ENCODE data around the gene INTS15.
"Not testable (repeated sequence)": the region's sequence is repeated elsewhere in the genome, so short reads cannot be mapped to it uniquely, and the experiment has no call there.

INTS15 gene

GRCh38 chr7:6616854-6617643 is 27.2 kb downstream of the INTS15 start:
- no peak for DNase-seq (ENCODE audit: low read depth in 2 of 3, low spot score in 1 of 3)

- no peak for DNase-seq (ENCODE audit: low read depth in 2 of 3, low spot score in 1 of 3)
These were observed 28.8 kb downstream of the INTS15 start for GRCh38 chr7:6618621-6619020.

DNA sequence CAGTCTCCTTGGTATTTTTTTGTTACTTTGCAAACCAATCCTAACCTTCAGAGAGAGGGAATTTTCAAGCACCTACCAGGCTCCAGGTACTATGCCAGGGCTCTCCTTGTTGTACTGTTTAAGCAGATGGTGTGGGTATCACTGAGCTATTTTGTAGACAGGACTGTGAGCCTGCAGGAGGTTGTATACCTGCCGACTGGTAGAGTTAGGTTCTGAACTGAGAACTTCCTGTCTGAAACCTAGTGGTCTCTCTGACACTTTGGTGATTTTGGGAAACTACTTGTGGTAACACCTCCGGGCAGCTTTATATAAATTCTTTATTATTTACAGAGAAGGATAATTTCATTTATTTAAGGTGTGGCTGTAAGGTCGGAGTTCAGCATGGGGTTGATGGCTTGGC is 30.1 kb downstream of the INTS15 start:
- DNase-seq (ENCODE audit: low read depth in 2 of 3, low spot score in 1 of 3): no peak

DNA sequence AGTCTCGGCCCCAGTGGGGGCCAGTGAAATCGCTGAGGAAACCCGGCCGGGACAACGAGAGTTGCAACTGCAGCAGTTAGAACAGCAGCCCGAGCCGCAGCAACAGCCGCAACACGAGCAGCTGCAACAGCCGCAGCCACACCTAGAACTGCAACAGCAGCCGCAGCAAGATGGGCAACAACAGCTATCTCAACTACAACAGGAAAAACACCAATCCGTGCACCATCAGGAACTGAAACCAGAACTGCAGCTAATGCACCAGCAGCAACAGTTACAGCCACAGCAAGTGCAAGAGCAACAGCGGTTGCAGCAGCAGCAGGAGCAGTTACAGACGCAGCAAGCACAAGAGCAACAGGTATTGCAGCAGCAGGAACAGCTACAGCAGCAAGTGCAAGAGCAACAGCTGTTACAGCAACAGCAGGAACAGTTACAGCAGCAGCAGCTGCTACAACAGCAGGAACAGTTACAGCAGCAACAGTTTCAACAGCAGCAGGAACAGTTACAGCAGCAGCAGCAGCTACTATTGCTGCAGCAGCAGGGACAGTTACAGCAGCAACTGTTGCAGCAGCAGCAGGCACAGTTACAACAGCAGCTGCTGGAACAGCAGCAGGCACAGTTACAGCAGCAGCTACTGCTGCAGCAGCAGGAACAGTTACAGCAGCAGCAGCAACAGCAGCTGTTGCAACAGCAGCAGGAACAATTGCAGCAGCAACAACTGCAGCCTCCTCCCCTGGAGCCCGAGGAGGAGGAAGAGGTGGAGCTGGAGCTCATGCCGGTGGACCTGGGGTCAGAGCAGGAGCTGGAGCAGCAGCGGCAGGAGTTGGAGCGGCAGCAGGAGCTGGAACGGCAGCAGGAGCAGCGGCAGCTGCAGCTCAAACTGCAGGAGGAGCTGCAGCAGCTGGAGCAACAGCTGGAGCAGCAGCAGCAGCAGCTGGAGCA is 31.6 kb downstream of the INTS15 start:
- DNase-seq (ENCODE audit: low read depth in 2 of 3, low spot score in 1 of 3): no peak

DNA sequence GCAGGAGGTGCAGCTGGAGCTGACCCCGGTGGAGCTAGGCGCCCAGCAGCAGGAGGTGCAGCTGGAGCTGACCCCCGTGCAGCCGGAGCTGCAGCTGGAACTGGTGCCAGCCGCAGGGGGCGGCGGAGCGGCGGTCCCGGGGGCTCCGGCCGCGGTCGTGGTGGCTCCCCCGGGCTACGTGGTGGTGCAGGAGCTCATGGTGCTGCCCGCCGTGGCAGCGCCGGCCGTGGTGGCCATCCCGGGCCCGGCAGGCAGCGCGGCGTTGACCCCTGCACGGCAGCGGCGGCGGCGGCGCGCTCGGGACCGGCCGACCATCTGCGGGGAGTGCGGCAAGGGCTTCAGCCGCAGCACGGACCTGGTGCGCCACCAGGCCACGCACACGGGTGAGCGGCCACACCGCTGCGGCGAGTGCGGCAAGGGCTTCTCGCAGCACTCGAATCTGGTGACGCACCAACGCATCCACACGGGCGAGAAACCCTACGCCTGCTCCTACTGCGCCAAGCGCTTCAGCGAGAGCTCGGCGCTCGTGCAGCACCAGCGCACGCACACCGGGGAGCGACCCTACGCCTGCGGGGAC is 32.4 kb downstream of the INTS15 start:
- no peak for DNase-seq (ENCODE audit: low read depth in 2 of 3, low spot score in 1 of 3)

- DNase-seq (ENCODE audit: low read depth in 2 of 3, low spot score in 1 of 3): no peak
These were observed 33.9 kb downstream of the INTS15 start for GRCh38 chr7:6623589-6624245.

DNA sequence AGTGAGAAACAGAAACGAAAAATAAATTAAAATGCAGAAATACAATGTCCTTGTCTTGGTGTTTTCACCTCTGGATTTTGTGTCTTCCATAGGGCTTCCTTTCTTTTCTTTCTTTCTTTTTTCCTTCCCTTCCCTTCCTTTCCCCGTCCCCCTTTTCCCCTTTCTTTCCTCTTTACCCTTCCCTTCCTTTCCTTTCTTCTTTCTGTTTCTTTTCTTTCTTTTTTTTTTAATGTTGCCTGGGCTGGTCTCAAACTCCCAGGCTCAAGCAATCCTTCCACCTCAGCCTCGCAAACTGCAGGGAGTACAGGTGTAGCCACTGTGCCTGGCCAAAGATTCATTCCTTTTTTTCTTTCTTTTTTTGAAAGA is 34.4 kb downstream of the INTS15 start:
- no peak for DNase-seq (ENCODE audit: low read depth in 2 of 3, low spot score in 1 of 3)

- DNase-seq (ENCODE audit: low read depth in 2 of 3, low spot score in 1 of 3): no peak
These were observed 38.2 kb downstream of the INTS15 start for GRCh38 chr7:6628045-6628444.

DNA sequence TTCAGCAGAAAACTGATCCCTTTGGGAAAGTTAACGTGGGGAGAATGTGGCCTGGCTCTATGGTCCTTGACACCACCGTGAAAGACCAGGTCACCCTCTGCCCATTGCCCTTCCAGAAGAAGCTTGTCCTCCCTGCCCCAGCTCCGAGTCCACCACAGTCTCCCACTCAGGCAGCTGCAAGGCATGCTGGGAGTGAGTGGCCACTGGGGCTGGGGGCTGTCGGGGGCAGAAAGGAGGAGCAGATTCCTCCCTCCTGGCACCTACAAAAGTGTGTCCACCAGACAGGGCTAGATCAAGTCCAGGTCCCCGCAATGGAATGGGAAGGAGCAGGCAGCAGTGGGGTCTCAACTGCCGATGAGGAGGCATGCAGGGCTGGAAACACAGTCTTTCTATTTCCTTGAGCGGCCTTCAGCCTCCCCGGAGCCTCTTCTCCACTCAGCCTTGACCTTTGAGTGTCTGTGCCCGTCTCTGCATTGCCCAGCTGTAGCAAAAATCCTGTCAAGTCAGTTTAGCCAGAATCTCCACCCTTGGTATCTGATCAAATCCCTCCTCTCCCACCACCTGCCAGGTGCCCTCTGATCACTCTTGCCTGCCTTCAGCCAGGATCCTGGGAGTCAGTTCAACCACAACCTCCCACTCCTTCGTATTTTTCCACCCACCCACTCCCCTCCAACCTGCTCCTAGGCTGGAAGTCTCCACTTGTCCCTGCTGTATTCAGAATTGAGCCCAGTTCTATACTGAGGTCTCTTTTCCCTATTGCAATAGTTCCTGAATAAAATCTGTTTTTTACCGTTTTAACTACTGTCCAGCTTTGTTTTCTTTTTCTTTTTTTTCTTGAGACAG is 40.4 kb downstream of the INTS15 start:
- DNase-seq (ENCODE audit: low read depth in 2 of 3, low spot score in 1 of 3): no peak

DNA sequence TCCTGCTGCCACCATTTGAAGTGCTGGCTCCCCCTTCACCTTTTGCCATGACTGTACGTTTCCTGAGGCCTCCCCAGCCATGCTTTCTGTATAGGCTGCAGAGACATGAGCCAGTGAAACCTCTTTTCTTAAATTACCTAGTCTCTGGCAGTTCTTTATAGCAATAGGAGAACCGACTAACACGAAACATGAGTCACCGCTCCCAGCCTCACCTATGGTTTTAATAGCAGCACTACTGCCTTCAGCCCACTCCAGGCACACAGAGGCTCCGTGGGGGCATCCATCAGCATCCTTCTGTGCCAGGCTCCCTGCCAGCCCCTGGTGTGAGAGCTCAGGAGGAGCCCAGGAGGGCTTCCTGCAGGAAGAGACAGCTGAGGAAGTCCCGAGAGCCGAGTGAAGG is 41.8 kb downstream of the INTS15 start:
- DNase-seq (ENCODE audit: low read depth in 2 of 3, low spot score in 1 of 3): no peak

GRCh38 chr7:6634021-6634420 is 44.2 kb downstream of the INTS15 start:
- no peak for DNase-seq (ENCODE audit: low read depth in 2 of 3, low spot score in 1 of 3)

- not testable (repeated sequence) for DNase-seq (ENCODE audit: low read depth in 2 of 3, low spot score in 1 of 3)
These were observed 45.1 kb downstream of the INTS15 start for GRCh38 chr7:6634971-6635370.

DNA sequence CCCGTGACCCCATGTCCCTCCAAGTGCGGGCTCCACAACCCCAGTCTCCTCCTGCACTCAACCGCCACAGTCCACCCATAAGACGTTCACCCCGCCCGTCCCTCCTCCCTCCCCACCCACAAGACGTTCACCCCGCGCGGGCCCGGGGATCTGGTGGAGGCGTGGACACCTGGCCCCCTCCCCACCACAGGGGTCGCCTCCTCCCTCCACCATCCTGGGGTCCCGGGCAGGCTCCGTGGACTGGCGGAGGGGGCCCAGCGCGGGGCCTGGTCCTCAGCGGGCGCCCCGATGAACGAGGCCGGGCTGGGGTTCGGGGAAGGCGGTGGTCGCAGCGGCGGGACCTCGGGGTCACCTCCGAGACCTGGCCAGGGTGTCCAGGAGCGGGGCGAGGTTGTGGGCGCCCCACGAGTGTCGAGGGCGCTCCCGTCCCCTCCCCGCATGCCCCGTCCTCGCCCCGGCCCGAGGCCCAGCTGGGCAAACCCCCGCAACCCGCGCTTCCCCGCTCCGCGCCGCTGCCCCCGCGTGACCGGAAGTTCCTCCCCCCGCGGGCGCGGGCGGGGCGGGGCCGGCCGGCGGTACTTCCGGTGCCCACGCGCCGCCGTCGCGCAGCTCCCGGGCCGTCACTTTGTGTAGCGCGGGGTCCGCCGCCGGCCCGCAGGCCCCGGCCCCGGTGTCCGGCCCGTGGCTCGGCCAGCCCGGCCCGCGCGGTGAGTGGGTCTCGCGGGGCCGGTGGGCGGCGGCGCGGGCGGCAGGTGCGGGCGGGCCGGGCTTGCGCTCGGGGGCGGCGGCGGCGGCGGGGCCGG is 47.1 kb downstream of the INTS15 start, which contains the start of gene ZNF316:
Gene ZNF316, plus strand, starts transcription at position 578 of the 803 bp plus-strand sequence. CDS start 5,092 bp downstream, outside the sequence.
- peak in 2 of 3 donors; percentile 30 to 53 for DNase-seq (ENCODE audit: low read depth in 2 of 3, low spot score in 1 of 3)

DNA sequence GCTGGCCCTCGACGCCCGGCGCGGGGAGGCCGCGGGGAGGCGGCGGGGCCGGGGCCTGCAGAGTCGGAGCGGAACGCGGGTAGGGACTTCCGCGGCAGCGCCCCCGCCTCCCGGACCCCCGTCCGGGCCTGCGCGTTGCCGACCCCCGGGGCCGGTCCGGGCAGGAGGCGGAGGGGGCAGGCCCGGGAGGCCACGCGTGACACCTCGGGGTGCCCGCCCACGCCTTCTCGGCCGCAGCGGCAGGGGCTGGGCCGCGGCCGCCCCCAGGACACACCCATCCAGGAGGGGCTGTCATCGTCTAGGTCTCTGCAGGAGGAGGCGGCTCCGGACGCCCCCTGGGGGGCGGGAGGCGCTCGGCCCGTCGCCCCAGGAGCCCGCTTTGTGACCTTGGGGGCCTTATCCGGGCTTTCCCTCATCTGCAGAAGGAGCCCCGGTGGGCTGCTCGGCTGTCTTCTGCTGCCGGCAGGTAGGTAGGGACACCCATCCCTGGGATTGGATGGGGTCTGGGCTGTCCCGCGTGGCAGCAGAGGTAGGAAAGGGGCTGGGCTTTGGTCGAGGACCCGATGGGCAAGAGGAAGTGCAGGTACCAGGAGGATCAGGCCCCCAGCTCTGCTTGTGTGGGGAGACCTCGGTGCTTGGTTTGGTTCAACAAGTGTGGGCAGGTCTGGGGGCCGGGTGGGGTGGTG is 47.9 kb downstream of the INTS15 start:
- DNase-seq (ENCODE audit: low read depth in 2 of 3, low spot score in 1 of 3): peak; percentile 23 to 53 (median 38)

GRCh38 chr7:6639032-6639431 is 49.2 kb downstream of the INTS15 start:
- DNase-seq (ENCODE audit: low read depth in 2 of 3, low spot score in 1 of 3): no peak

DNA sequence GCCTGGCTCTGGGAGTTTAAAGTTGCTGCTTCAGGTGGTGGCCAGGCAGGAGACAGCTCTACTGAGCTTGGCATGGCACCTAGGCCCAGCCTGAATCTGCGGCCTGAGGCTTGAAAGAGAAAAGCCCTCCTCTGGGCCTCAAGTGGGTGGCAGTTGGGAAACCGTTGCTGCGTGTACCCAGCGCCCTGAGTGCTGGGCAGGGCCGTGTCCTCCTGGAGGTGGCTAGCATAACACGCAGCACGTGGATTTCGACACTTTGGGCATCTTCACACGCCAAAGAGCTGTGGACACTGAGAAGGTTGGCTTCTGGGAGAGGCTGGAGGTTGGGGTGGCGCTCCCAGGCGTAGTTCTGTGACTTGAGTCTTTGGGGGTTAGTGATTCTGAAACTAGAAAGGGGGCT is 49.8 kb downstream of the INTS15 start:
- no peak for DNase-seq (ENCODE audit: low read depth in 2 of 3, low spot score in 1 of 3)

DNA sequence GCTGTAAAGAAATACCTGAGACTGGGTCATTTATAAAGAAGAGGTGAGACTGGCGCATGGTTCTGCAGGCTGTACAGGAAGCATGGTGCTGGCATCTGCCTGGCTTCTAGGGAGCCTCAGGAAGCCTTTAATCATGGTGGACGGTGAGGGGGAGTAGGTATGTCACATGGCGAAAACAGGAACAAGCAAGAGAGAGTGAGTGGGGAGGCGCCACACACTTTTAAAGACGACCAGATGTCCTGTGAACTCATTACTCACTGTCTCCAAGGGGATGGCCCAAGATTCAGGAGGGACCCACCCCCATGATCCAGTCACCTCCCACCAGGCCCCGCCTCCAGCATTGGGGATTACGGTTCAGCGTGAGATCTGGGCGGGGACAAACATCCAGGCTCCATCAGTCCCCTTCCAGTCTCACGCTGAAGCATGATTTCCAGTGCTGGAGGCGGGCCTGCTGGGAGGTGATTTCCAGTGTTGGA is 50.5 kb downstream of the INTS15 start:
- DNase-seq (ENCODE audit: low read depth in 2 of 3, low spot score in 1 of 3): peak in 1 of 3 donors; percentile 28

DNA sequence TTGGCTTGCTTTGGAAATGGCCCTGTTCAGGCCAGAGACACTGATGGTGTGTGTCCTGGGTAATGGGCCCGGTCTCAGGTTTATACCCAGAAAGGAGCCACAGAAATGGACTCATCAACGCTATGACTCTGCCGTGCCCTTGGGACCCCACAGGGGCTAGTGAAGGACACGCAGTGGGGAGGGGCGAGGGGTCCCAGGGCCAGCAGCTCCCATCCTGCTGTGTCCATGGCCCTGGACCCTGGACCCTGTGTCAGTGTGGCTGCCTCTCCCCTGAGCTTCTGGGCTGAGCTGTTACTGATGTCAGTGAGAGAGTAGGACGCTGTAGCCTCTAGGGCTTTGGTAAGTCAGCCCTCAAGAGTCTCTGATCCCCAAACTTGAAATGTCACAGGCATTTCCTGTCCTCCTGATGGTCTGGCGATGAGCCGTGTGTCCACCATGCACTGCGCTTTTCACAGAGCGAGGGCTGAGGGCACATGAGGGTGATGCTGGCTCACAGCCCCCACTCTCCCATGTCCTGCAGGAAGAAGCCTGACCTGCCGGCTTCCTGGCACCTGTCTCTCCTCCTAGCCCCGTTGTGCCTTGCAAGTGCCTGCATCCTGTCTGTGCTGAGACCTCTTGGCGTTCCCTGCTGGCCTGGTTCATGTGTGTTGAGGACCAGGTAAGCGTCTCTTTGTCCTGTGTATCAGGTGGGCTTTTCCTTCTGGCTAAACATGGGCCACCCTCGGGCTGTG is 51.6 kb downstream of the INTS15 start:
- DNase-seq (ENCODE audit: low read depth in 2 of 3, low spot score in 1 of 3): no peak

Measured in stimulated activated CD4-positive, alpha-beta T cell treated with anti-CD3 and anti-CD28 coated beads, Interleukin-12 subunit alpha, Interleukin-12 subunit beta, amount 100 ng/mL, for 48 hours (primary cell).